ENCODE results near the gene RPS15A. TPM values are rescaled to one million over a fixed set of nuclear protein-coding genes. Genes with fewer than 3 reads are reported as not detected.

The RPS15A gene
- polyA plus RNA-seq, 2 of the 4 experiments (the other 2 are of a cell fraction): 1,817 to 4,362 TPM

- ATAC-seq: no peak
- peak in 1 of 2 experiments; percentile 22 for DNase-seq (ENCODE audit: low read depth in 1 of 2, low spot score in 1 of 2)
- no peak overlapping the region for H3K4me3 ChIP-seq
- 75% methylated on average over 4 of the region's 4 CpGs for WGBS (ENCODE audit: missing lambda C conversion rate)
- no peaks in the 10 kb centered on the region for H3K4me1 ChIP-seq
- H3K27ac ChIP-seq: no peak overlapping the region
- TF ChIP-seq RNF2 (IDR thresholded peaks at IDR 0.05; ENCODE audit: borderline replicate concordance, low read depth): no peak
- no peaks in the 10 kb centered on the region for H3K9me3 ChIP-seq
- no peak overlapping the region for H3K4me2 ChIP-seq
- ChIA-PET CTCF (interaction anchor here (1.6 to 2.8 kb wide), 2 partner anchors 33 to 111 kb away, joined by 6 to 14 read pairs; partner anchors contain the start of gene ARL6IP1), POLR2A (interaction anchor here (2.6 kb wide), 1 partner anchor 34 kb away, joined by 8 read pairs; the partner anchor contains the start of gene ARL6IP1)
- no peak for FAIRE-seq
These were observed 44.7 kb upstream of the RPS15A start for GRCh38 chr16:18834864-18835263.

- 93% methylated on average over 9 of the region's 9 CpGs for WGBS (ENCODE audit: missing lambda C conversion rate)
- no peaks in the 10 kb centered on the region for H3K4me1 ChIP-seq
- ChIA-PET POLR2A (interaction anchor here (0.5 to 2.6 kb wide), 2 partner anchors 33 to 35 kb away, joined by 3 to 8 read pairs; partner anchors contain the start of gene ARL6IP1), CTCF (interaction anchor here (1.3 to 2.8 kb wide), 3 partner anchors 14 to 112 kb away, joined by 3 to 14 read pairs (median 6); partner anchors contain the start of gene ARL6IP1)
- ATAC-seq (no peak), FAIRE-seq (no peak), DNase-seq (ENCODE audit: low read depth in 1 of 2, low spot score in 1 of 2) (no peak)
- H3K9me3 ChIP-seq: no peaks in the 10 kb centered on the region
- TF ChIP-seq FOSL2 (IDR thresholded peaks at IDR 0.05): no peak
- TF ChIP-seq FOSL2 (CRISPR knock-in tag; IDR thresholded peaks at IDR 0.05): no peak
- TF ChIP-seq JUN (IDR thresholded peaks at IDR 0.05): no peak
- no peak for TF ChIP-seq GATA3 (IDR thresholded peaks at IDR 0.05; ENCODE audit: borderline replicate concordance)
- TF ChIP-seq HES2 (IDR thresholded peaks at IDR 0.05): no peak
- no peak for TF ChIP-seq RFX5 (IDR thresholded peaks at IDR 0.05)
- no peak overlapping the region for H3K27ac ChIP-seq
- H3K4me3 ChIP-seq: no peak overlapping the region
- H3K4me2 ChIP-seq: no peak overlapping the region
These were observed 43.8 kb upstream of the RPS15A start for GRCh38 chr16:18833707-18834505.

GRCh38 chr16:18832613-18833012 is 42.5 kb upstream of the RPS15A start:
- POLR2A ChIA-PET: interaction anchor here (1.5 kb wide), 1 partner anchor 31 kb away, joined by 5 read pairs; the partner anchor contains the start of gene ARL6IP1

More at GRCh38 chr16:18832613-18833012, 42.5 kb upstream of the RPS15A start:
- CTCF ChIA-PET: interaction anchor here (1.5 kb wide), 1 partner anchor 31 kb away, joined by 4 read pairs; the partner anchor contains the start of gene ARL6IP1
- ATAC-seq (no peak), FAIRE-seq (no peak), DNase-seq (ENCODE audit: low read depth in 1 of 2, low spot score in 1 of 2) (no peak)
- Histone ChIP-seq H3K4me1 (no peaks in the 10 kb centered on the region), H3K4me2 (no peak overlapping the region), H3K4me3 (no peak overlapping the region), H3K9me3 (no peaks in the 10 kb centered on the region), H3K27ac (no peak overlapping the region)
- TF ChIP-seq HOXB13 (CRISPR knock-in tag; IDR thresholded peaks at IDR 0.05; ENCODE audit: low read depth) (no peak), CTCF (IDR thresholded peaks at IDR 0.05) (no peak), NR3C1 (IDR thresholded peaks at IDR 0.05) (no peak), RAD21 (conservative IDR thresholded peaks at IDR 0.05 in 1 of 2, IDR thresholded peaks at IDR 0.05 in 1 of 2) (no peak), E2F6 (IDR thresholded peaks at IDR 0.05; ENCODE audit: borderline replicate concordance, low read depth) (no peak), HOXA7 (CRISPR knock-in tag; IDR thresholded peaks at IDR 0.05) (no peak), KDM1A (IDR thresholded peaks at IDR 0.05; ENCODE audit: low read depth) (no peak), EHMT2 (IDR thresholded peaks at IDR 0.05; ENCODE audit: low read depth) (no peak), MAX (IDR thresholded peaks at IDR 0.05) (no peak), NFE2L2 (conservative IDR thresholded peaks at IDR 0.05; ENCODE audit: low read length) (no peak), PBX3 (IDR thresholded peaks at IDR 0.05) (no peak), EP300 (IDR thresholded peaks at IDR 0.05) (no peak), CBX2 (IDR thresholded peaks at IDR 0.05; ENCODE audit: borderline replicate concordance, low read depth) (no peak), POLR2A (IDR thresholded peaks at IDR 0.05; ENCODE audit: low read length) (no peak), TP53 (CRISPR knock-in tag; IDR thresholded peaks at IDR 0.05) (no peak), RCOR1 (IDR thresholded peaks at IDR 0.05; ENCODE audit: low read depth, low read length) (no peak), ZC3H11A (IDR thresholded peaks at IDR 0.05) (no peak), BCL3 (IDR thresholded peaks at IDR 0.05) (no peak), RARB (CRISPR knock-in tag; IDR thresholded peaks at IDR 0.05) (no peak), KDM5A (IDR thresholded peaks at IDR 0.05) (no peak)
- WGBS (ENCODE audit: missing lambda C conversion rate): 89% methylated on average over 8 of the region's 8 CpGs
